Endothelial cell of umbilical vein (primary cell): ENCODE measurements around the gene ERO1B. TPM values are rescaled to one million over a fixed set of nuclear protein-coding genes. Genes with fewer than 3 reads are reported as not detected.

ENCODE experiments used
- BruUV-seq: library from RNA; stranded (reverse); fragments of 400-500 nt; replicated peaks from 2 replicates; lab custom pipeline; 2021; lab: Mats Ljungman, UMichigan
- CTCF ChIA-PET: fragments of 300-600, 350-600 bp; sonication (Branson Sonifier 250); formaldehyde crosslinking; loops from one replicate; lab custom pipeline; 2021; ENCODE audit warnings: antibody characterized with exemption, inconsistent platforms; lab: Charles Lee
- POLR2A ChIA-PET: fragments of 300-600, 350-600 bp; sonication (Branson Sonifier 250); formaldehyde crosslinking; loops from one replicate; lab custom pipeline; 2021; ENCODE audit warnings: antibody characterized with exemption, inconsistent platforms; lab: Charles Lee
- DNase-seq: peaks from one replicate; pipeline ENCODE4 v3.0.0-alpha.2; 2011; ENCODE audit warnings: low read depth, low spot score
- FAIRE-seq: peaks from 2 replicates; lab custom pipeline; 2011; peaks lifted over from hg19 to GRCh38; lab: Jason Lieb, UNC
- H2AFZ ChIP-seq: 2 replicates; pipeline ENCODE4 v1.6.0; 2012; ENCODE audit warnings: low read depth, low read length, control low read depth, inconsistent platforms
- H3K27ac ChIP-seq: 2 replicates; pipeline ENCODE4 v1.5.1; 2011; ENCODE audit warnings: low read depth, mild to moderate bottlenecking, control low read depth, low read length, moderate library complexity; ENCODE audit not compliant: insufficient read depth
- H3K27me3 ChIP-seq, 2 experiments: 2 replicates each; pipeline versions ENCODE4 v1.6.0 to v1.6.1; 2011; ENCODE audit warnings: low read length in 2 of 2, mixed read lengths in 1 of 2; ENCODE audit not compliant: control insufficient read depth in 2 of 2, insufficient read depth in 2 of 2
- H3K36me3 ChIP-seq, 2 experiments: 2 replicates in 1 of 2; 3 replicates in 1 of 2; pipeline ENCODE4 v1.5.1; 2011; ENCODE audit warnings: low read length in 2 of 2, mild to moderate bottlenecking in 1 of 2, moderate library complexity in 1 of 2; ENCODE audit not compliant: control insufficient read depth in 2 of 2, insufficient read depth in 2 of 2; ENCODE audit errors: extremely low read depth in 1 of 2
- H3K4me1 ChIP-seq: 3 replicates; pipeline ENCODE4 v1.5.1; 2011; ENCODE audit warnings: mild to moderate bottlenecking, low read length; ENCODE audit not compliant: control insufficient read depth, insufficient read depth; ENCODE audit errors: extremely low read depth
- H3K4me2 ChIP-seq: 2 replicates; pipeline ENCODE4 v1.6.1; 2011; ENCODE audit warnings: low read length, control low read depth, mixed read lengths; ENCODE audit not compliant: insufficient read depth
- H3K4me3 ChIP-seq, 3 experiments: fragments of 200-600 bp in 1 of 3; sonication (generic), shearing (Covaris generic) in 1 of 3; replicated peaks in 1 of 3; 2 replicates each; pipeline ENCODE4 v1.5.1; 2011 to 2016; ENCODE audit warnings: control low read depth in 3 of 3, low read length in 3 of 3, mild to moderate bottlenecking in 2 of 3, inconsistent platforms in 1 of 3, low read depth in 1 of 3, moderate library complexity in 1 of 3; ENCODE audit not compliant: insufficient read depth in 1 of 3
- H3K79me2 ChIP-seq: 2 replicates; pipeline ENCODE4 v1.6.0; 2012; ENCODE audit warnings: low read length, inconsistent platforms; ENCODE audit not compliant: control insufficient read depth, insufficient read depth
- H3K9ac ChIP-seq: replicated peaks from 2 replicates; pipeline ENCODE3; 2011; ENCODE audit warnings: low read length, control low read depth; ENCODE audit not compliant: insufficient read depth; ENCODE audit errors: extremely low read depth
- H3K9me1 ChIP-seq: replicated peaks from 3 replicates; pipeline ENCODE4 v1.6.0; 2011; ENCODE audit warnings: mild to moderate bottlenecking, low read length; ENCODE audit not compliant: control insufficient read depth, insufficient read depth; ENCODE audit errors: extremely low read depth
- H3K9me3 ChIP-seq: replicated peaks from 2 replicates; pipeline ENCODE4 v1.5.1; 2012; ENCODE audit warnings: low read length, inconsistent platforms; ENCODE audit not compliant: control insufficient read depth, insufficient read depth
- H4K20me1 ChIP-seq: replicated peaks from 2 replicates; pipeline ENCODE3; 2011; ENCODE audit warnings: mild to moderate bottlenecking, low read length; ENCODE audit not compliant: control insufficient read depth, insufficient read depth; ENCODE audit errors: extremely low read depth
- EZH2 ChIP-seq: IDR thresholded peaks from 2 replicates; pipeline ENCODE4 v1.6.1; 2012; ENCODE audit warnings: borderline replicate concordance, low read depth, mild to moderate bottlenecking, moderate library complexity, low read length, inconsistent platforms; ENCODE audit not compliant: severe bottlenecking
- FOS ChIP-seq: IDR thresholded peaks from 2 replicates; pipeline ENCODE4 v1.6.1; 2011; ENCODE audit warnings: mild to moderate bottlenecking, low read length, moderate library complexity, borderline replicate concordance; ENCODE audit not compliant: insufficient read depth
- GATA2 ChIP-seq: IDR thresholded peaks from 2 replicates; pipeline ENCODE4 v1.7.0; 2011; ENCODE audit warnings: low read depth, mild to moderate bottlenecking, moderate library complexity, mixed read lengths, low read length; ENCODE audit not compliant: insufficient read length, insufficient read depth
- JUN ChIP-seq: IDR thresholded peaks from 2 replicates; pipeline ENCODE4 v1.6.1; 2011; ENCODE audit warnings: borderline replicate concordance, low read depth; ENCODE audit not compliant: insufficient read length, insufficient read depth
- MYC ChIP-seq: IDR thresholded peaks from one replicate; pipeline ENCODE4 v1.6.1; 2011; ENCODE audit warnings: mild to moderate bottlenecking, low read depth, low read length
- POLR2A ChIP-seq: IDR thresholded peaks from 2 replicates; pipeline ENCODE4 v1.6.1; 2012; ENCODE audit warnings: low read depth, mild to moderate bottlenecking, control low read depth, low read length
- POLR2AphosphoS5 ChIP-seq: IDR thresholded peaks from 2 replicates; pipeline ENCODE4 v1.6.1; 2012; ENCODE audit warnings: low read depth, mild to moderate bottlenecking, control low read depth, low read length, moderate library complexity; ENCODE audit not compliant: insufficient read depth
- dilution Hi-C: fragments of 300-500 bp; cut with MboI; formaldehyde crosslinking; loops from one replicate; pipeline ENCODE4 v1.15.0; 2019; ENCODE audit warnings: low sequenced_read_pairs; ENCODE audit not compliant: extremely low pct_ligation_motif_present
- intact Hi-C: fragments of 100-400 bp; cut with micrococcal nuclease; formaldehyde crosslinking; loops from one replicate; pipeline ENCODE4 v1.10.0; 2022
- polyA plus RNA-seq, 4 experiments: library from polyadenylated mRNA; depleted of rRNA in 3 of 4; stranded (reverse) in 3 of 4; unstranded in 1 of 4; fragments of >200 nt; gene quantifications; 2 replicates each; pipeline versions ENCODE4 v1.2.1 to v1.2.3, GENCODE V29; 2011 to 2012; ENCODE audit warnings: missing spikeins in 1 of 4
- total RNA-seq: library from RNA; stranded (reverse); gene quantifications from 2 replicates; pipeline ENCODE4 v1.2.3, GENCODE V29; 2021
- TF ChIP-seq, protein P1 (sequence below), 2 donors: IDR thresholded peaks; 1 replicate in 1 of 2; 2 replicates in 1 of 2; pipeline ENCODE4 v1.5.1; 2011; ENCODE audit warnings: low read length in 2 of 2, mild to moderate bottlenecking in 2 of 2, moderate library complexity in 2 of 2, control low read depth in 1 of 2, inconsistent platforms in 1 of 2, low read depth in 1 of 2; ENCODE audit not compliant: insufficient read depth in 1 of 2; ENCODE audit errors: extremely low read depth in 1 of 2
- TF ChIP-seq, protein P2 (sequence below): IDR thresholded peaks from 2 replicates; pipeline ENCODE4 v1.6.1; 2011; ENCODE audit not compliant: insufficient read depth, insufficient read length

ERO1B gene
- total and polyA plus RNA-seq, 2 donors (not counting 3 experiments of a cell fraction or from before 2014, with no cell fraction given), result 1.9 to 3.6 TPM

DNA sequence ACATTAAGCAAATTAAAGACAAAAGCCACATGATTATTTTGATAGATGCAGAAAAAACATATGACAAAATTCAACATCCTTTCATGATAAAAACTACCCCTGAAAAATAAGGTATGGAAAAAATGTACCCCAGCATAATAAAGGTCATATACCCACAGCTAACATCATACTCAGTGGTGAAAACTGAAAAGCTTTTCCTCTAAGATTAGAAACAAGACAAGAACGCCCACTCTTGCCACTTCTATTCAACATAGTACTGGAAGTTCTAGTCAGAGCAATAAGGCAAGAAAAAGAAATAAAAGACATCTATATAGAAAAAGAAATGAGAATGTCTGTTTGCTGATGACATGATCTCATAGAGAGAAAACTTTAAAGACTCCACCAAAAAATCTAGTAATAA is 20.7 kb downstream of the ERO1B start:
- Histone ChIP-seq H3K27ac (no peak overlapping the region), H3K9ac (no peak overlapping the region), H3K9me1 (no peaks in the 10 kb centered on the region), H3K4me1 (no peaks in the 10 kb centered on the region), H3K36me3 (no peaks in the 10 kb centered on the region), H3K4me2 (no peak overlapping the region), H3K9me3 (no peaks in the 10 kb centered on the region), H2AFZ (no peak overlapping the region), H3K4me3 (no peak overlapping the region), H3K79me2 (no peaks in the 10 kb centered on the region), H3K27me3 (no peaks in the 10 kb centered on the region), H4K20me1 (no peaks in the 10 kb centered on the region)
- FAIRE-seq (no peak), DNase-seq (no peak)
- ChIA-PET CTCF (no interaction called here), POLR2A (no interaction called here)
- dilution Hi-C loops, result no loop called here
- TF ChIP-seq POLR2A, result no peak
- TF ChIP-seq, protein P1, sequence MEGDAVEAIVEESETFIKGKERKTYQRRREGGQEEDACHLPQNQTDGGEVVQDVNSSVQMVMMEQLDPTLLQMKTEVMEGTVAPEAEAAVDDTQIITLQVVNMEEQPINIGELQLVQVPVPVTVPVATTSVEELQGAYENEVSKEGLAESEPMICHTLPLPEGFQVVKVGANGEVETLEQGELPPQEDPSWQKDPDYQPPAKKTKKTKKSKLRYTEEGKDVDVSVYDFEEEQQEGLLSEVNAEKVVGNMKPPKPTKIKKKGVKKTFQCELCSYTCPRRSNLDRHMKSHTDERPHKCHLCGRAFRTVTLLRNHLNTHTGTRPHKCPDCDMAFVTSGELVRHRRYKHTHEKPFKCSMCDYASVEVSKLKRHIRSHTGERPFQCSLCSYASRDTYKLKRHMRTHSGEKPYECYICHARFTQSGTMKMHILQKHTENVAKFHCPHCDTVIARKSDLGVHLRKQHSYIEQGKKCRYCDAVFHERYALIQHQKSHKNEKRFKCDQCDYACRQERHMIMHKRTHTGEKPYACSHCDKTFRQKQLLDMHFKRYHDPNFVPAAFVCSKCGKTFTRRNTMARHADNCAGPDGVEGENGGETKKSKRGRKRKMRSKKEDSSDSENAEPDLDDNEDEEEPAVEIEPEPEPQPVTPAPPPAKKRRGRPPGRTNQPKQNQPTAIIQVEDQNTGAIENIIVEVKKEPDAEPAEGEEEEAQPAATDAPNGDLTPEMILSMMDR (IDR thresholded peaks at IDR 0.05; ENCODE audit: extremely low read depth in 1 of 2, insufficient read depth in 1 of 2, low read depth in 1 of 2, low read length in 2 of 2), result no peak
- no peak for TF ChIP-seq MYC
- TF ChIP-seq GATA2, result no peak
- TF ChIP-seq EZH2, result no peak
- TF ChIP-seq, protein P2, sequence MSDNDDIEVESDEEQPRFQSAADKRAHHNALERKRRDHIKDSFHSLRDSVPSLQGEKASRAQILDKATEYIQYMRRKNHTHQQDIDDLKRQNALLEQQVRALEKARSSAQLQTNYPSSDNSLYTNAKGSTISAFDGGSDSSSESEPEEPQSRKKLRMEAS, result no peak
- TF ChIP-seq FOS, result no peak
- TF ChIP-seq JUN, result no peak
- TF ChIP-seq POLR2AphosphoS5, result no peak
- intact Hi-C loops, result no loop called here
- BruUV-seq, result no TSS peak
